Activated naive CD4-positive, alpha-beta T cell (primary cell): ENCODE results near the gene TPCN2.
"Not testable (repeated sequence)": the region's sequence is repeated elsewhere in the genome, so short reads cannot be mapped to it uniquely, and the experiment has no call there.

Experiments used
- DNase-seq, 4 experiments: peaks; one replicate each; lab custom pipeline; 2025; lab: John Stamatoyannopoulos, UW

The TPCN2 gene

GRCh38 chr11:69129647-69130046 is 80.9 kb downstream of the TPCN2 start:
- no peak for DNase-seq

GRCh38 chr11:69130654-69131053 is 81.9 kb downstream of the TPCN2 start:
- DNase-seq, result no peak

- no peak for DNase-seq
Measured at GRCh38 chr11:69131121-69131566, 82.4 kb downstream of the TPCN2 start.

GRCh38 chr11:69131644-69132300 is 83.0 kb downstream of the TPCN2 start:
- no peak for DNase-seq

- DNase-seq, result no peak
Measured at GRCh38 chr11:69132301-69132670, 83.6 kb downstream of the TPCN2 start.

- no peak for DNase-seq
Measured at GRCh38 chr11:69133251-69133650, 84.5 kb downstream of the TPCN2 start.

- not testable (repeated sequence) for DNase-seq
Measured at GRCh38 chr11:69134182-69134581, 85.5 kb downstream of the TPCN2 start.

- no peak for DNase-seq
Measured at GRCh38 chr11:69134957-69135356, 86.2 kb downstream of the TPCN2 start.

GRCh38 chr11:69135420-69136363 is 87.0 kb downstream of the TPCN2 start:
- no peak for DNase-seq

GRCh38 chr11:69136471-69136870 is 87.7 kb downstream of the TPCN2 start:
- DNase-seq, result no peak

- no peak for DNase-seq
Measured at GRCh38 chr11:69137151-69137844, 88.6 kb downstream of the TPCN2 start.

GRCh38 chr11:69138265-69138664 is 89.5 kb downstream of the TPCN2 start:
- DNase-seq, result no peak

GRCh38 chr11:69140161-69140560 is 91.4 kb downstream of the TPCN2 start:
- not testable (repeated sequence) for DNase-seq

GRCh38 chr11:69140635-69141034 is 91.9 kb downstream of the TPCN2 start:
- DNase-seq, result no peak

GRCh38 chr11:69141742-69142141 is 93.0 kb downstream of the TPCN2 start:
- no peak for DNase-seq

GRCh38 chr11:69142895-69143294 is 94.2 kb downstream of the TPCN2 start:
- no peak for DNase-seq

- DNase-seq, result no peak
Measured at GRCh38 chr11:69144316-69145049, 95.8 kb downstream of the TPCN2 start.

- no peak for DNase-seq
Measured at GRCh38 chr11:69145050-69145380, 96.3 kb downstream of the TPCN2 start.

GRCh38 chr11:69148377-69148762 is 99.6 kb downstream of the TPCN2 start:
- no peak for DNase-seq

- DNase-seq, result no peak
Measured at GRCh38 chr11:69148806-69149205, 100.1 kb downstream of the TPCN2 start.

- not testable (repeated sequence) for DNase-seq
Measured at GRCh38 chr11:69149338-69150045, 100.8 kb downstream of the TPCN2 start.
